PFSK-1 (cell line): ENCODE data around the gene PPFIA1.

Experiments used
- POLR2AphosphoS5 ChIP-seq: IDR thresholded peaks from 2 replicates; pipeline ENCODE4 v1.6.1; 2012; ENCODE audit warnings: low read depth, mild to moderate bottlenecking, control low read depth, low read length, moderate library complexity
- REST ChIP-seq, 2 experiments: IDR thresholded peaks; 2 replicates each; pipeline versions ENCODE4 v1.6.1 to v1.8.0; 2011 to 2012; ENCODE audit warnings: low read depth in 2 of 2, low read length in 2 of 2, control low read depth in 1 of 2, inconsistent platforms in 1 of 2, mild to moderate bottlenecking in 1 of 2, moderate library complexity in 1 of 2; ENCODE audit not compliant: insufficient read depth in 1 of 2
- SIN3A ChIP-seq: IDR thresholded peaks from 2 replicates; pipeline ENCODE4 v1.6.1; 2012; ENCODE audit warnings: mild to moderate bottlenecking, low read length, moderate library complexity, borderline replicate concordance; ENCODE audit not compliant: insufficient read depth
- TAF1 ChIP-seq: IDR thresholded peaks from 2 replicates; pipeline ENCODE4 v1.6.1; 2012; ENCODE audit warnings: low read length, control low read depth, borderline replicate concordance; ENCODE audit not compliant: insufficient read depth

DNA sequence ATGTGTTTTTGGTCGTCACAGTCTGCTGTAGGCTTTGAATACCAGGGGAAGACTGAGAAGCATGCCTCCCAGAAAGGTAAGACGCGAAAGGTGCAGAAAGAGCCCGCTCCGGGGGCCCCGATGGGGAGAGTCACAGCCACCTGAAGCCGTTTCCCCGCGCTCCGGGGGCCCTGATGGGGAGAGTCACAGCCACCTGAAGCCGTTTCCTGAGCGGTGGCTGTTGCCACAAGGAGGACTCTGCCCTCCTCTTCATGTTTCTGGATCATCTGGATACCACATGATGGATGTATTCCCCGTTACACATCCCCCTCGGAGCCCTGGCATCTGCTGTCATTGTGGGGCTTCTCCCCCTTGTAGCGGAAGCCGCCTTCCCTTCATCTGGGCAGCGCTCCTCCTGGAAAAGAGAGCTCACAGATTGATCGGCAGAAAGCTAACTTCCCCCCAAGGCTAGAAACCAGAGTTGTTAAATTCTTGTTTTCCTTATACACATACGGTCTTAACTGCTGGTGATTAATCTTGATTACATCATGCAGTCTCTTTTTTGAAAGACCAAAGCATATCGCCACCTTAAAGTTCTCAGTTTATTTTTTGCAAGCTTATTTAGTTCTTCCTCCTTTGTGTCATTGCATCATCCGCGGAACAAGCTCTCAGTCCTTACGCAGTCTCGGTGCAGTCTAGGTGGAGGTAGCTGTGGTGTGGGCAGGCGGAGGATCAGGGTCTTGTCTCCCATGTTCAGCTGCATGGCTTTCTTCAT is 145.3 kb downstream of the PPFIA1 start:
- no peak for TF ChIP-seq TAF1
- no peak for TF ChIP-seq POLR2AphosphoS5
- no peak for TF ChIP-seq REST (IDR thresholded peaks at IDR 0.05; ENCODE audit: insufficient read depth in 1 of 2, low read depth in 2 of 2, low read length in 2 of 2)
- TF ChIP-seq SIN3A = no peak
